Astrocyte of the cerebellum (primary cell): ENCODE measurements around the gene SH3RF3.

Experiments used
- DNase-seq: peaks from one replicate; pipeline ENCODE4 v3.0.0-alpha.2; 2011; ENCODE audit warnings: low read depth
- H3K4me3 ChIP-seq: 2 replicates; pipeline ENCODE4 v1.5.1; 2011; ENCODE audit warnings: mild to moderate bottlenecking, low read depth, low read length, moderate library complexity
- in situ Hi-C: cut with HindIII; loops from 2 replicates; pipeline ENCODE4 v1.10.0; 2017; ENCODE audit warnings: low sequenced_read_pairs
- TF ChIP-seq, protein P1 (sequence below): IDR thresholded peaks from 2 replicates; pipeline ENCODE4 v1.5.1; 2012; ENCODE audit warnings: low read length, low read depth, moderate library complexity, mild to moderate bottlenecking; ENCODE audit errors: missing control alignments

SH3RF3 gene

GRCh38 chr2:109247340-109247739 lies 118.3 kb downstream of the SH3RF3 start:
- TF ChIP-seq, protein P1, sequence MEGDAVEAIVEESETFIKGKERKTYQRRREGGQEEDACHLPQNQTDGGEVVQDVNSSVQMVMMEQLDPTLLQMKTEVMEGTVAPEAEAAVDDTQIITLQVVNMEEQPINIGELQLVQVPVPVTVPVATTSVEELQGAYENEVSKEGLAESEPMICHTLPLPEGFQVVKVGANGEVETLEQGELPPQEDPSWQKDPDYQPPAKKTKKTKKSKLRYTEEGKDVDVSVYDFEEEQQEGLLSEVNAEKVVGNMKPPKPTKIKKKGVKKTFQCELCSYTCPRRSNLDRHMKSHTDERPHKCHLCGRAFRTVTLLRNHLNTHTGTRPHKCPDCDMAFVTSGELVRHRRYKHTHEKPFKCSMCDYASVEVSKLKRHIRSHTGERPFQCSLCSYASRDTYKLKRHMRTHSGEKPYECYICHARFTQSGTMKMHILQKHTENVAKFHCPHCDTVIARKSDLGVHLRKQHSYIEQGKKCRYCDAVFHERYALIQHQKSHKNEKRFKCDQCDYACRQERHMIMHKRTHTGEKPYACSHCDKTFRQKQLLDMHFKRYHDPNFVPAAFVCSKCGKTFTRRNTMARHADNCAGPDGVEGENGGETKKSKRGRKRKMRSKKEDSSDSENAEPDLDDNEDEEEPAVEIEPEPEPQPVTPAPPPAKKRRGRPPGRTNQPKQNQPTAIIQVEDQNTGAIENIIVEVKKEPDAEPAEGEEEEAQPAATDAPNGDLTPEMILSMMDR: no peak
- H3K4me3 ChIP-seq: no peak overlapping the region
- in situ Hi-C loops: no loop called here
- DNase-seq: no peak

DNA sequence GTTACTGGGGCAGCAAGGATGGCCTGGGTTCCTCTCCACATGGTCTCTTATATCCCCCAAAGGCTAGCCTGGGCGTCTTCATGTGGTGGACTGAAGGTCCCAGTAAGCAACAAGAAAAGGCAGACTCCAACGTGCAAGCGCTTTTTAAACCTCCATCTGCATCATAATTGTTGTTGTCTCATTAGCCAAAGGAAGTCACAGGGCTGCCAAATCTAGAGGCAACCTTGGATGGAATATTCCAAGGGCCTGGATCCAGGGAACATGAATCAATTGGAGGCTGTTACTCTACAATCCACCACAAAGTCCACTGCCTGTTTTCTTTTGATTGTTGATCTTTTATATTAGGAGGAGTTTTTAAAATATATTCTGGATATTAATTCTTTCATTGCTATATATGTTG lies 118.8 kb downstream of the SH3RF3 start:
- no peak overlapping the region for H3K4me3 ChIP-seq
- no peak for DNase-seq
- in situ Hi-C loops: no loop called here
- TF ChIP-seq, protein P1: no peak

DNA sequence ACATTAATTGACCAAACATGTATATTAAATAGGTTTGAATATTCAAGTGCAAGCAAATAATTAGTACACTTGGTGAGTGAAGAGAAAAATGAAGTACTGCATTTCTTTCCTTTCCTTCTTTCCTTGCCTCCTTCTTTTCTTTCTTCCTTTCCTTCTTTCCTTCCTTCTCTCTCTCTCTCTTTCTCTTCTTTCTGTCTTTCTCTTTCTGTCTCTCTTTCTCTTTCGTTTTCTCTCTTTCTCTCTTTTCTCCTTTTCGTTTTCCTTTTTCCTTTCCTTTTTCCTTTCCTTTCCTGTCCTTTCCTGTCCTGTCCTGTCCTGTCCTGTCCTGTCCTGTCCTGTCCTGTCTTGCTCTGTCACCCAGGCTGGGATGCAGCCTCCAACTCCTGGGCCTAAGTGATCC lies 119.6 kb downstream of the SH3RF3 start:
- no peak overlapping the region for H3K4me3 ChIP-seq
- no peak for DNase-seq
- TF ChIP-seq, protein P1: no peak
- in situ Hi-C loops: no loop called here

- no peak overlapping the region for H3K4me3 ChIP-seq
- DNase-seq: no peak
- in situ Hi-C loops: no loop called here
- TF ChIP-seq, protein P1: no peak
Measured at GRCh38 chr2:109253217-109253616, 124.2 kb downstream of the SH3RF3 start.

DNA sequence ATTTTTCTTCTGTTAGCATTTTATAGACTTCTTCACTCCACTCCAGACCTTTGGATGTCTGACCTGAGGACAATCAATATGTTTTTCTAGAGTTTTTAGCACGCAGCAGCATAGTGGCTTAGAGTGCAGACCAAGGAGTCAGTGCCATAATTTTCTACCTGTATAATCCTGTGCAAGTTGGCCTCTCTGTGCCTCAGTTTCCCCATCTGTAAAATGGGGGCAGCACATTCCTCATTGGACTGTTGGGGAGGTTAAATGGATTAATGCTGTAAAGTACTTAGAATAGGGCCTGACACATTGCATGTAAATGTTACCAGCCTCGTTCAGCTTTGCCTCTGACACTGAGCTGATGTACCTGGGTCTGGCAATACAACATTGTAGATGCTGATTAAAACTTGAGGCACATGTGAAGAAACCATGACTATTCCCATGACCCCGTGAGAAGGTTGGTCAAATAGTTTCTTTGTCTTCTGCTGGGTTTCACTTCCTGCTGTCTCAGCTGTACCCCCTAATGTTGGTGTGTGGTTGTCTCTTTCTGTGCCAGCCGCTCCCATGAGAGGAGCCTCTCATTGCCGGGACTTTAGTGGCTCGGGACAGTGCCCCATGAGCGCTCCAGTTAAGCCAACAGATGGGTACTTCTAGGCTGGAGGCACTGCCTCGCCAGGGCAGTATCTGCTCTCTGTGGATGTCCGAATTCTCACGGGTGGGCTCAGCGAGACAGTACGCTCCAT lies 125.3 kb downstream of the SH3RF3 start:
- DNase-seq: no peak
- TF ChIP-seq, protein P1: no peak
- in situ Hi-C loops: no loop called here
- H3K4me3 ChIP-seq: no peak overlapping the region

- DNase-seq: no peak
- TF ChIP-seq, protein P1: no peak
- in situ Hi-C loops: no loop called here
- no peak overlapping the region for H3K4me3 ChIP-seq
Measured at GRCh38 chr2:109255654-109256053, 126.6 kb downstream of the SH3RF3 start.

- no peak overlapping the region for H3K4me3 ChIP-seq
Measured at GRCh38 chr2:109256111-109256510, 127.1 kb downstream of the SH3RF3 start.

More at GRCh38 chr2:109256111-109256510, 127.1 kb downstream of the SH3RF3 start:
- DNase-seq: no peak
- in situ Hi-C loops: no loop called here
- TF ChIP-seq, protein P1: no peak
